HepG2 (cell line): ENCODE data around the gene KRTAP5-6. TPM values are rescaled to one million over a fixed set of nuclear protein-coding genes. Genes with fewer than 3 reads are reported as not detected.

ENCODE experiments used
- AKAP8 ChIP-seq: sonication (generic); formaldehyde crosslinking; IDR thresholded peaks from 2 replicates; pipeline ENCODE4 v1.5.1; 2020; ENCODE audit warnings: mild to moderate bottlenecking, missing genetic modification reagents
- FOXA3 ChIP-seq: IDR thresholded peaks from 2 replicates; pipeline ENCODE4 v1.6.1; 2016; ENCODE audit warnings: missing genetic modification reagents, missing compliant biosample characterization
- GATAD2A ChIP-seq: IDR thresholded peaks from 2 replicates; pipeline ENCODE4 v1.6.1; 2016
- GFI1 ChIP-seq: sonication (generic); formaldehyde crosslinking; IDR thresholded peaks from 2 replicates; pipeline ENCODE4 v1.5.0; 2020; ENCODE audit warnings: missing genetic modification reagents, mild to moderate bottlenecking, borderline replicate concordance
- RARG ChIP-seq: sonication (generic); formaldehyde crosslinking; IDR thresholded peaks from 2 replicates; pipeline ENCODE4 v1.4.0; 2020; ENCODE audit warnings: low read depth, mild to moderate bottlenecking, missing genetic modification reagents
- ZBTB7B ChIP-seq: sonication (generic); formaldehyde crosslinking; IDR thresholded peaks from 2 replicates; pipeline ENCODE4 v1.4.0; 2020; ENCODE audit warnings: missing genetic modification reagents
- polyA plus RNA-seq, 8 experiments: library from polyadenylated mRNA; depleted of rRNA in 3 of 8; stranded (reverse) in 7 of 8; unstranded in 1 of 8; fragments of >200 nt; fragmentation: Illumina TruSeq in 4 of 8; extraction: Trizol in 4 of 8; gene quantifications; 2 replicates each; pipeline versions ENCODE4 v1.2.1 to v1.2.3, GENCODE V29; 2011 to 2016; ENCODE audit warnings: low read depth in 4 of 8, missing spikeins in 1 of 8, mixed read lengths in 1 of 8; ENCODE audit not compliant: insufficient read depth in 1 of 8
- total RNA-seq, 5 experiments: library from RNA; depleted of rRNA; stranded (reverse); fragments of >200 nt; fragmentation: Illumina TruSeq; extraction: Trizol; gene quantifications; 2 replicates each; pipeline ENCODE4 v1.2.3, GENCODE V29; 2016; ENCODE audit warnings: low read depth in 1 of 5
- TF ChIP-seq, protein P1 (sequence below), 2 experiments: sonication (generic) in 1 of 2; formaldehyde crosslinking in 1 of 2; IDR thresholded peaks; 2 replicates each; pipeline versions ENCODE4 v1.6.1 to v1.9.0; 2014 to 2022; ENCODE audit warnings: antibody characterized with exemption in 1 of 2, borderline replicate concordance in 1 of 2, inconsistent platforms in 1 of 2, low read depth in 1 of 2, missing genetic modification reagents in 1 of 2
- TF ChIP-seq, protein P2 (sequence below): sonication (generic); formaldehyde crosslinking; IDR thresholded peaks from 2 replicates; pipeline ENCODE4 v1.9.0; 2021; ENCODE audit warnings: missing genetic modification reagents, borderline replicate concordance
- TF ChIP-seq, protein P3 (sequence below): sonication (generic); formaldehyde crosslinking; IDR thresholded peaks from 2 replicates; pipeline ENCODE4 v1.5.0; 2020; ENCODE audit warnings: mild to moderate bottlenecking, missing genetic modification reagents

The KRTAP5-6 gene
- total and polyA plus RNA-seq, 2 of the 13 experiments (the other 11 are each of a cell fraction or from before 2014, with no cell fraction given) = not detected

DNA sequence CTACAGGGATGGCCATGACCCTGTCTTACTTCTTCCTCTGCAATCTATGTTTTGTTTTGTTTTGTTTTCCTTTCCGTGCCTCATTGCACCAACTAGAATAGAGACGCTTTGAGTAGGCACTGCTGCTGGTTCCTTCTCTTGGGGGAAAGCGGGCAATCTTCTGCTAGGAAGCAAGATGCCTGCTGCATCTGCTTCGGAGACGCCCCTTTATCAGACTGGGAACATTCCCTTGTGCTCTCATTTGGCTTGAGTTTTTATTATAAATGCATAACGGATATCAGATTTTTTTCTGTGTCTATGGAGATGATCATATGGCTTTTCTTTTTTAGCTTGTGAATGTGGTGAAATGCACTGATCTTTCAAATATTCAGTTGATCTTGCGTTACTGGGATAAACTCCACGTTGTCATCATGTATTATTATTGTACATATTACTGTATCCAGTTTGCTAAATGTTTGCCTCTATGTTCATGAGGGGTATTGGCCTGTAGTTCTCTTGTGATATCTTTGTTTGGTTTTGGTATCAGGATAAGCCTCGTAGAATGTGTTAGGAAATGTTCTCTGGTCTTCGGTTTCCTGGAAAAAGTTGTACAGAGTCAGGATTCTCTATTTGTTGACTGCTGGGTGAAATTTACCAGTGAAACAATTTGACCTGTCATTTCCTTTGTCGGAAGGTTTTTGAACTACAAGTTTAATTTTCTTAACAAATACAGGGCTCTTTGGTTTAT lies 23.4 kb upstream of the KRTAP5-6 start (continued):
- TF ChIP-seq, protein P1, sequence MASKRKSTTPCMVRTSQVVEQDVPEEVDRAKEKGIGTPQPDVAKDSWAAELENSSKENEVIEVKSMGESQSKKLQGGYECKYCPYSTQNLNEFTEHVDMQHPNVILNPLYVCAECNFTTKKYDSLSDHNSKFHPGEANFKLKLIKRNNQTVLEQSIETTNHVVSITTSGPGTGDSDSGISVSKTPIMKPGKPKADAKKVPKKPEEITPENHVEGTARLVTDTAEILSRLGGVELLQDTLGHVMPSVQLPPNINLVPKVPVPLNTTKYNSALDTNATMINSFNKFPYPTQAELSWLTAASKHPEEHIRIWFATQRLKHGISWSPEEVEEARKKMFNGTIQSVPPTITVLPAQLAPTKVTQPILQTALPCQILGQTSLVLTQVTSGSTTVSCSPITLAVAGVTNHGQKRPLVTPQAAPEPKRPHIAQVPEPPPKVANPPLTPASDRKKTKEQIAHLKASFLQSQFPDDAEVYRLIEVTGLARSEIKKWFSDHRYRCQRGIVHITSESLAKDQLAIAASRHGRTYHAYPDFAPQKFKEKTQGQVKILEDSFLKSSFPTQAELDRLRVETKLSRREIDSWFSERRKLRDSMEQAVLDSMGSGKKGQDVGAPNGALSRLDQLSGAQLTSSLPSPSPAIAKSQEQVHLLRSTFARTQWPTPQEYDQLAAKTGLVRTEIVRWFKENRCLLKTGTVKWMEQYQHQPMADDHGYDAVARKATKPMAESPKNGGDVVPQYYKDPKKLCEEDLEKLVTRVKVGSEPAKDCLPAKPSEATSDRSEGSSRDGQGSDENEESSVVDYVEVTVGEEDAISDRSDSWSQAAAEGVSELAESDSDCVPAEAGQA (IDR thresholded peaks at IDR 0.05; ENCODE audit: low read depth) = no peak
- TF ChIP-seq, protein P1 (CRISPR knock-in tag; IDR thresholded peaks at IDR 0.05; ENCODE audit: borderline replicate concordance) = no peak; the same call in 1 of the 2 replicates
- TF ChIP-seq GFI1 (0 out of 2 replicates have a peak, but pooled peaks have one; percentile 32), FOXA3 (CRISPR knock-in tag) (peak; percentile 84), ZBTB7B (CRISPR knock-in tag) (peak; percentile 34; the same call in 1 of the 2 replicates), RARG (CRISPR knock-in tag) (no peak), AKAP8 (CRISPR knock-in tag) (peak; percentile 52; the same call in 1 of the 2 replicates), GATAD2A (CRISPR knock-in tag) (peak; percentile 70)
- TF ChIP-seq, protein P2, sequence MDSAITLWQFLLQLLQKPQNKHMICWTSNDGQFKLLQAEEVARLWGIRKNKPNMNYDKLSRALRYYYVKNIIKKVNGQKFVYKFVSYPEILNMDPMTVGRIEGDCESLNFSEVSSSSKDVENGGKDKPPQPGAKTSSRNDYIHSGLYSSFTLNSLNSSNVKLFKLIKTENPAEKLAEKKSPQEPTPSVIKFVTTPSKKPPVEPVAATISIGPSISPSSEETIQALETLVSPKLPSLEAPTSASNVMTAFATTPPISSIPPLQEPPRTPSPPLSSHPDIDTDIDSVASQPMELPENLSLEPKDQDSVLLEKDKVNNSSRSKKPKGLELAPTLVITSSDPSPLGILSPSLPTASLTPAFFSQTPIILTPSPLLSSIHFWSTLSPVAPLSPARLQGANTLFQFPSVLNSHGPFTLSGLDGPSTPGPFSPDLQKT (CRISPR knock-in tag) = no peak
- TF ChIP-seq, protein P3, sequence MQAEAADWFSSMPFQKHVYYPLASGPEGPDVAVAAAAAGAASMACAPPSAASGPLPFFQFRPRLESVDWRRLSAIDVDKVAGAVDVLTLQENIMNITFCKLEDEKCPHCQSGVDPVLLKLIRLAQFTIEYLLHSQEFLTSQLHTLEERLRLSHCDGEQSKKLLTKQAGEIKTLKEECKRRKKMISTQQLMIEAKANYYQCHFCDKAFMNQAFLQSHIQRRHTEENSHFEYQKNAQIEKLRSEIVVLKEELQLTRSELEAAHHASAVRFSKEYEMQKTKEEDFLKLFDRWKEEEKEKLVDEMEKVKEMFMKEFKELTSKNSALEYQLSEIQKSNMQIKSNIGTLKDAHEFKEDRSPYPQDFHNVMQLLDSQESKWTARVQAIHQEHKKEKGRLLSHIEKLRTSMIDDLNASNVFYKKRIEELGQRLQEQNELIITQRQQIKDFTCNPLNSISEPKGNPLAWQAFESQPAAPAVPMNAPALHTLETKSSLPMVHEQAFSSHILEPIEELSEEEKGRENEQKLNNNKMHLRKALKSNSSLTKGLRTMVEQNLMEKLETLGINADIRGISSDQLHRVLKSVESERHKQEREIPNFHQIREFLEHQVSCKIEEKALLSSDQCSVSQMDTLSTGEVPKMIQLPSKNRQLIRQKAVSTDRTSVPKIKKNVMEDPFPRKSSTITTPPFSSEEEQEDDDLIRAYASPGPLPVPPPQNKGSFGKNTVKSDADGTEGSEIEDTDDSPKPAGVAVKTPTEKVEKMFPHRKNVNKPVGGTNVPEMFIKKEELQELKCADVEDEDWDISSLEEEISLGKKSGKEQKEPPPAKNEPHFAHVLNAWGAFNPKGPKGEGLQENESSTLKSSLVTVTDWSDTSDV = no peak
- TF ChIP-seq, all 625 proteins: peak for 86
